ENCODE results near the gene RAB24. TPM values are rescaled to one million over a fixed set of nuclear protein-coding genes. Genes with fewer than 3 reads are reported as not detected.

RAB24 gene
- total RNA-seq, 2 donors from 2014 or later = 23.8 to 35.2 TPM

GRCh38 chr5:177304392-177305119 is 1.0 kb upstream of the RAB24 start:
- peaks cover 32 to 40% of the 10 kb centered on the region in 2 donors for H3K4me1 ChIP-seq (ENCODE audit: control insufficient read depth in 1 of 2, low read depth in 2 of 2)

GRCh38 chr5:177303925-177304391 is 439 bp upstream of the RAB24 start:
- Histone ChIP-seq H3K4me3 (peak overlapping the region; percentile 93), H3K9me3 (no peaks in the 10 kb centered on the region), H3K4me1 (ENCODE audit: control insufficient read depth in 1 of 2, low read depth in 2 of 2) (peaks cover 32 to 40% of the 10 kb centered on the region in 2 donors), H3K36me3 (peaks cover 14% of the 10 kb centered on the region), H3K27me3 (replicated peaks; ENCODE audit: insufficient read depth) (no peaks in the 10 kb centered on the region), H3K27ac (peak overlapping the region; percentile 66 to 79)
- ATAC-seq (ENCODE audit: insufficient number of reproducible peaks, low FRiP score, low read depth) (no peak), DNase-seq (ENCODE audit: low spot score) (no peak)
- TF ChIP-seq CTCF (IDR thresholded peaks at IDR 0.05) = no peak

More at GRCh38 chr5:177304392-177305119, 1.0 kb upstream of the RAB24 start:
- H3K36me3 ChIP-seq = peaks cover 14% of the 10 kb centered on the region
- DNase-seq (ENCODE audit: low spot score) (no peak), ATAC-seq (ENCODE audit: insufficient number of reproducible peaks, low FRiP score, low read depth) (no peak)
- H3K4me3 ChIP-seq = peak overlapping the region; percentile 93
- no peak for TF ChIP-seq CTCF (IDR thresholded peaks at IDR 0.05)
- H3K27me3 ChIP-seq (replicated peaks; ENCODE audit: insufficient read depth) = no peaks in the 10 kb centered on the region
- H3K9me3 ChIP-seq = no peaks in the 10 kb centered on the region
- peak overlapping the region; percentile 66 to 79 for H3K27ac ChIP-seq

GRCh38 chr5:177302354-177303110 is 987 bp downstream of the RAB24 start:
- H3K36me3 ChIP-seq = peaks cover 14% of the 10 kb centered on the region
- no peak for ATAC-seq (ENCODE audit: insufficient number of reproducible peaks, low FRiP score, low read depth)
- peak overlapping the region; percentile 93 for H3K4me3 ChIP-seq
- no peak for DNase-seq (ENCODE audit: low spot score)
- H3K4me1 ChIP-seq (ENCODE audit: control insufficient read depth in 1 of 2, low read depth in 2 of 2) = peaks cover 32 to 40% of the 10 kb centered on the region in 2 donors
- H3K27me3 ChIP-seq (replicated peaks; ENCODE audit: insufficient read depth) = no peaks in the 10 kb centered on the region
- H3K27ac ChIP-seq = no peak overlapping the region
- no peak for TF ChIP-seq CTCF (IDR thresholded peaks at IDR 0.05)
- no peaks in the 10 kb centered on the region for H3K9me3 ChIP-seq

GRCh38 chr5:177301503-177302165 is 1.9 kb downstream of the RAB24 start:
- Histone ChIP-seq H3K4me1 (ENCODE audit: control insufficient read depth in 1 of 2, low read depth in 2 of 2) (peaks cover 32 to 40% of the 10 kb centered on the region in 2 donors), H3K27ac (no peak overlapping the region), H3K36me3 (peaks cover 11% of the 10 kb centered on the region), H3K27me3 (replicated peaks; ENCODE audit: insufficient read depth) (no peaks in the 10 kb centered on the region), H3K9me3 (no peaks in the 10 kb centered on the region), H3K4me3 (no peak overlapping the region)
- no peak for DNase-seq (ENCODE audit: low spot score)
- no peak for TF ChIP-seq CTCF (IDR thresholded peaks at IDR 0.05)
- no peak for ATAC-seq (ENCODE audit: insufficient number of reproducible peaks, low FRiP score, low read depth)

GRCh38 chr5:177300951-177301350 is 2.6 kb downstream of the RAB24 start:
- Histone ChIP-seq H3K27ac (peak overlapping the region in 1 of 2 donors; percentile 33), H3K4me1 (ENCODE audit: control insufficient read depth in 1 of 2, low read depth in 2 of 2) (peaks cover 32 to 40% of the 10 kb centered on the region in 2 donors), H3K27me3 (replicated peaks; ENCODE audit: insufficient read depth) (no peaks in the 10 kb centered on the region), H3K9me3 (no peaks in the 10 kb centered on the region), H3K4me3 (no peak overlapping the region), H3K36me3 (peaks cover 11% of the 10 kb centered on the region)
- no peak for ATAC-seq (ENCODE audit: insufficient number of reproducible peaks, low FRiP score, low read depth)
- DNase-seq (ENCODE audit: low spot score) = no peak
- TF ChIP-seq CTCF (IDR thresholded peaks at IDR 0.05) = no peak
